A549 (cell line): ENCODE results near the gene SORT1.

ENCODE experiments used
- CTCF ChIP-seq: fragments of >200 bp; sonication (Bioruptor Twin); formaldehyde crosslinking; IDR thresholded peaks from 3 replicates; pipeline ENCODE4 v1.5.1; 2016
- GATA3 ChIP-seq: IDR thresholded peaks from 2 replicates; pipeline ENCODE4 v1.6.1; 2012; ENCODE audit warnings: borderline replicate concordance
- HOXA7 ChIP-seq: fragments of 250-450 bp; sonication (Bioruptor Pico); IDR thresholded peaks from 2 replicates; pipeline ENCODE4 v1.5.0; 2020; ENCODE audit warnings: mild to moderate bottlenecking, moderate library complexity

- TF ChIP-seq GATA3 (no peak), HOXA7 (CRISPR knock-in tag) (no peak), CTCF (no peak)
Measured at GRCh38 chr1:109319114-109319513, 78.6 kb downstream of the SORT1 start.
